ENCODE results near the gene SLC26A11.
"Not testable (repeated sequence)": the region's sequence is repeated elsewhere in the genome, so short reads cannot be mapped to it uniquely, and the experiment has no call there.

The SLC26A11 gene

GRCh38 chr17:80287806-80288567 lies 67.8 kb downstream of the SLC26A11 start:
- DNase-seq, result no peak

- no peak for DNase-seq
Measured at GRCh38 chr17:80289616-80290015, 69.4 kb downstream of the SLC26A11 start.

- DNase-seq, result no peak
Measured at GRCh38 chr17:80290156-80290555, 69.9 kb downstream of the SLC26A11 start.

- no peak for DNase-seq
Measured at GRCh38 chr17:80291260-80291659, 71.0 kb downstream of the SLC26A11 start.

GRCh38 chr17:80291691-80292487 lies 71.7 kb downstream of the SLC26A11 start:
- no peak for DNase-seq

GRCh38 chr17:80292521-80292971 lies 72.3 kb downstream of the SLC26A11 start:
- no peak for DNase-seq

- DNase-seq, result no peak
Measured at GRCh38 chr17:80294210-80294609, 74.0 kb downstream of the SLC26A11 start.

- no peak for DNase-seq
Measured at GRCh38 chr17:80294653-80295052, 74.4 kb downstream of the SLC26A11 start.

GRCh38 chr17:80295146-80295545 lies 74.9 kb downstream of the SLC26A11 start:
- no peak for DNase-seq

GRCh38 chr17:80295559-80295958 lies 75.3 kb downstream of the SLC26A11 start:
- DNase-seq, result no peak

- no peak for DNase-seq
Measured at GRCh38 chr17:80296221-80296620, 76.0 kb downstream of the SLC26A11 start.

- DNase-seq, result no peak
Measured at GRCh38 chr17:80297996-80298560, 77.9 kb downstream of the SLC26A11 start.

GRCh38 chr17:80299350-80300100 lies 79.3 kb downstream of the SLC26A11 start:
- DNase-seq, result not testable (repeated sequence)

GRCh38 chr17:80300756-80301155 lies 80.5 kb downstream of the SLC26A11 start:
- not testable (repeated sequence) for DNase-seq
